Measurements from ENCODE around the gene ANKRD50. TPM values are rescaled to one million over a fixed set of nuclear protein-coding genes. Genes with fewer than 3 reads are reported as not detected.

Gene ANKRD50
- polyA plus RNA-seq, 1 donor from 2014 or later: 17.0 TPM

- Histone ChIP-seq H3K4me3 (ENCODE audit: low read length) (no peak overlapping the region), H3K9me2 (ENCODE audit: insufficient read depth, low read length) (no peaks in the 10 kb centered on the region), H3K79me2 (replicated peaks; ENCODE audit: insufficient read depth, low read length) (no peaks in the 10 kb centered on the region), H3K36me3 (ENCODE audit: insufficient read depth, low read length) (no peaks in the 10 kb centered on the region), H3K4me2 (ENCODE audit: low read length) (no peak overlapping the region), H3F3A (ENCODE audit: insufficient read depth, low read length, poor library complexity, severe bottlenecking) (no peaks in the 10 kb centered on the region), H3K27me3 (ENCODE audit: insufficient read depth, low read depth, low read length) (no peaks in the 10 kb centered on the region), H3K9ac (ENCODE audit: low read length) (no peak overlapping the region), H4K20me1 (ENCODE audit: insufficient read depth) (no peaks in the 10 kb centered on the region), H2AFZ (ENCODE audit: low read depth, low read length) (no peak overlapping the region), H3K27ac (ENCODE audit: low read length) (no peak overlapping the region), H3K9me3 (ENCODE audit: low read length) (no peaks in the 10 kb centered on the region)
- TF ChIP-seq CTCF (IDR thresholded peaks at IDR 0.05; ENCODE audit: poor library complexity, severe bottlenecking) (no peak), RAD21 (conservative IDR thresholded peaks at IDR 0.05) (no peak), SMC3 (conservative IDR thresholded peaks at IDR 0.05; ENCODE audit: poor library complexity) (no peak), MXI1 (conservative IDR thresholded peaks at IDR 0.05; ENCODE audit: poor library complexity, severe bottlenecking) (no peak)
These were observed 25.1 kb upstream of the ANKRD50 start for GRCh38 chr4:124737619-124738018.

- TF ChIP-seq MXI1 (conservative IDR thresholded peaks at IDR 0.05; ENCODE audit: poor library complexity, severe bottlenecking) (no peak), EP300 (conservative IDR thresholded peaks at IDR 0.05; ENCODE audit: poor library complexity, severe bottlenecking) (no peak), SMC3 (conservative IDR thresholded peaks at IDR 0.05; ENCODE audit: poor library complexity) (no peak), TAF1 (IDR thresholded peaks at IDR 0.05; ENCODE audit: low read depth) (no peak)
- TF ChIP-seq, protein P1, sequence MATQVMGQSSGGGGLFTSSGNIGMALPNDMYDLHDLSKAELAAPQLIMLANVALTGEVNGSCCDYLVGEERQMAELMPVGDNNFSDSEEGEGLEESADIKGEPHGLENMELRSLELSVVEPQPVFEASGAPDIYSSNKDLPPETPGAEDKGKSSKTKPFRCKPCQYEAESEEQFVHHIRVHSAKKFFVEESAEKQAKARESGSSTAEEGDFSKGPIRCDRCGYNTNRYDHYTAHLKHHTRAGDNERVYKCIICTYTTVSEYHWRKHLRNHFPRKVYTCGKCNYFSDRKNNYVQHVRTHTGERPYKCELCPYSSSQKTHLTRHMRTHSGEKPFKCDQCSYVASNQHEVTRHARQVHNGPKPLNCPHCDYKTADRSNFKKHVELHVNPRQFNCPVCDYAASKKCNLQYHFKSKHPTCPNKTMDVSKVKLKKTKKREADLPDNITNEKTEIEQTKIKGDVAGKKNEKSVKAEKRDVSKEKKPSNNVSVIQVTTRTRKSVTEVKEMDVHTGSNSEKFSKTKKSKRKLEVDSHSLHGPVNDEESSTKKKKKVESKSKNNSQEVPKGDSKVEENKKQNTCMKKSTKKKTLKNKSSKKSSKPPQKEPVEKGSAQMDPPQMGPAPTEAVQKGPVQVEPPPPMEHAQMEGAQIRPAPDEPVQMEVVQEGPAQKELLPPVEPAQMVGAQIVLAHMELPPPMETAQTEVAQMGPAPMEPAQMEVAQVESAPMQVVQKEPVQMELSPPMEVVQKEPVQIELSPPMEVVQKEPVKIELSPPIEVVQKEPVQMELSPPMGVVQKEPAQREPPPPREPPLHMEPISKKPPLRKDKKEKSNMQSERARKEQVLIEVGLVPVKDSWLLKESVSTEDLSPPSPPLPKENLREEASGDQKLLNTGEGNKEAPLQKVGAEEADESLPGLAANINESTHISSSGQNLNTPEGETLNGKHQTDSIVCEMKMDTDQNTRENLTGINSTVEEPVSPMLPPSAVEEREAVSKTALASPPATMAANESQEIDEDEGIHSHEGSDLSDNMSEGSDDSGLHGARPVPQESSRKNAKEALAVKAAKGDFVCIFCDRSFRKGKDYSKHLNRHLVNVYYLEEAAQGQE (IDR thresholded peaks at IDR 0.05; ENCODE audit: borderline replicate concordance): no peak
- Histone ChIP-seq H3K36me3 (ENCODE audit: insufficient read depth, low read length) (no peaks in the 10 kb centered on the region), H3K27me3 (ENCODE audit: insufficient read depth, low read depth, low read length) (no peaks in the 10 kb centered on the region), H3K4me2 (ENCODE audit: low read length) (no peak overlapping the region), H4K20me1 (ENCODE audit: insufficient read depth) (no peaks in the 10 kb centered on the region), H3K79me2 (replicated peaks; ENCODE audit: insufficient read depth, low read length) (no peaks in the 10 kb centered on the region), H3K27ac (ENCODE audit: low read length) (no peak overlapping the region), H3K4me3 (ENCODE audit: low read length) (no peak overlapping the region), H2AFZ (ENCODE audit: low read depth, low read length) (no peak overlapping the region), H3K9me3 (ENCODE audit: low read length) (no peaks in the 10 kb centered on the region), H3F3A (ENCODE audit: insufficient read depth, low read length, poor library complexity, severe bottlenecking) (no peaks in the 10 kb centered on the region), H3K9ac (ENCODE audit: low read length) (no peak overlapping the region), H3K9me2 (ENCODE audit: insufficient read depth, low read length) (no peaks in the 10 kb centered on the region)
These were observed 24.0 kb upstream of the ANKRD50 start for GRCh38 chr4:124736526-124736925.

- Histone ChIP-seq H3K9me3 (ENCODE audit: low read length) (no peaks in the 10 kb centered on the region), H3K4me2 (ENCODE audit: low read length) (no peak overlapping the region), H3F3A (ENCODE audit: insufficient read depth, low read length, poor library complexity, severe bottlenecking) (no peaks in the 10 kb centered on the region), H3K36me3 (ENCODE audit: insufficient read depth, low read length) (no peaks in the 10 kb centered on the region), H4K20me1 (ENCODE audit: insufficient read depth) (no peaks in the 10 kb centered on the region), H3K9me2 (ENCODE audit: insufficient read depth, low read length) (no peaks in the 10 kb centered on the region), H3K9ac (ENCODE audit: low read length) (no peak overlapping the region), H3K27me3 (ENCODE audit: insufficient read depth, low read depth, low read length) (no peaks in the 10 kb centered on the region), H3K27ac (ENCODE audit: low read length) (no peak overlapping the region), H2AFZ (ENCODE audit: low read depth, low read length) (no peak overlapping the region), H3K4me3 (ENCODE audit: low read length) (no peak overlapping the region), H3K79me2 (replicated peaks; ENCODE audit: insufficient read depth, low read length) (no peaks in the 10 kb centered on the region)
- no peak for TF ChIP-seq EZH2 (IDR thresholded peaks at IDR 0.05; ENCODE audit: borderline replicate concordance, insufficient read depth, low read length, poor library complexity, severe bottlenecking)
- TF ChIP-seq, protein P1 (IDR thresholded peaks at IDR 0.05; ENCODE audit: borderline replicate concordance): no peak
- no peak for TF ChIP-seq TAF1 (IDR thresholded peaks at IDR 0.05; ENCODE audit: low read depth)
- no peak for TF ChIP-seq EP300 (conservative IDR thresholded peaks at IDR 0.05; ENCODE audit: poor library complexity, severe bottlenecking)
- no peak for TF ChIP-seq MXI1 (conservative IDR thresholded peaks at IDR 0.05; ENCODE audit: poor library complexity, severe bottlenecking)
- TF ChIP-seq SMC3 (conservative IDR thresholded peaks at IDR 0.05; ENCODE audit: poor library complexity): no peak
- no peak for TF ChIP-seq POLR2AphosphoS5 (IDR thresholded peaks at IDR 0.05)
- no peak for TF ChIP-seq RAD21 (conservative IDR thresholded peaks at IDR 0.05)
- TF ChIP-seq CTCF (IDR thresholded peaks at IDR 0.05; ENCODE audit: poor library complexity, severe bottlenecking): no peak
These were observed 14.9 kb upstream of the ANKRD50 start for GRCh38 chr4:124727331-124727890.
